Panc1 (cell line): ENCODE results near the gene RBMX2. TPM values are rescaled to one million over a fixed set of nuclear protein-coding genes. Genes with fewer than 3 reads are reported as not detected.

Experiments
- ATAC-seq: fragments of 200-7000 bp; cut with Tn5 transposase; 2 replicates; pipeline ENCODE4 v1.9.1; 2020; ENCODE audit warnings: mild to moderate bottlenecking, moderate library complexity
- BruUV-seq: library from RNA; stranded (reverse); fragments of 400-500 nt; replicated peaks from 2 replicates; lab custom pipeline; 2021; lab: Mats Ljungman, UMichigan
- CTCF ChIA-PET: fragments of 300-600 bp; sonication (Branson Sonifier 250); formaldehyde crosslinking; loops from one replicate; lab custom pipeline; 2022; ENCODE audit warnings: antibody characterized with exemption; lab: Charles Lee
- POLR2A ChIA-PET: fragments of 300-600 bp; sonication (Branson Sonifier 250); formaldehyde crosslinking; loops from one replicate; lab custom pipeline; 2022; ENCODE audit warnings: antibody characterized with exemption; lab: Charles Lee
- DNase-seq: peaks from one replicate; pipeline ENCODE4 v3.0.0-alpha.2; 2010; ENCODE audit warnings: low read depth, low spot score
- H3K27ac ChIP-seq: 2 replicates; pipeline ENCODE4 v1.5.1; 2011; ENCODE audit warnings: mild to moderate bottlenecking, low read length, inconsistent platforms
- H3K27me3 ChIP-seq: fragments of 200-500 bp; sonication (Bioruptor generic); 2 replicates; pipeline ENCODE4 v1.6.0; 2014; ENCODE audit warnings: low read length, inconsistent platforms; ENCODE audit not compliant: control insufficient read depth, insufficient read depth
- H3K36me3 ChIP-seq: fragments of 200-500 bp; sonication (Bioruptor generic); 2 replicates; pipeline ENCODE4 v1.5.1; 2014; ENCODE audit warnings: inconsistent platforms, mild to moderate bottlenecking, low read length, moderate library complexity; ENCODE audit not compliant: control insufficient read depth, insufficient read depth
- H3K4me1 ChIP-seq: 2 replicates; pipeline ENCODE4 v1.5.1; 2011; ENCODE audit warnings: inconsistent platforms, mild to moderate bottlenecking, low read length, moderate library complexity; ENCODE audit not compliant: control insufficient read depth, insufficient read depth
- H3K4me3 ChIP-seq, 2 experiments: 2 replicates each; pipeline ENCODE4 v1.5.1; 2011 to 2012; ENCODE audit warnings: low read depth in 2 of 2, low read length in 2 of 2, mild to moderate bottlenecking in 2 of 2, inconsistent platforms in 1 of 2, moderate library complexity in 1 of 2
- H3K9me3 ChIP-seq: fragments of 200-500 bp; sonication (Bioruptor generic); 2 replicates; pipeline ENCODE4 v1.5.1; 2014; ENCODE audit warnings: low read depth, mild to moderate bottlenecking, inconsistent platforms, low read length, moderate library complexity; ENCODE audit not compliant: control insufficient read depth, insufficient read depth
- CTCF ChIP-seq: fragments of 450-650 bp; IDR thresholded peaks from 2 replicates; pipeline ENCODE4 v1.5.1; 2017; ENCODE audit warnings: mild to moderate bottlenecking
- POLR2AphosphoS5 ChIP-seq: IDR thresholded peaks from 2 replicates; pipeline ENCODE4 v1.6.1; 2012; ENCODE audit warnings: mild to moderate bottlenecking, low read depth, low read length, moderate library complexity
- REST ChIP-seq, 2 experiments: IDR thresholded peaks; 2 replicates each; pipeline ENCODE4 v1.6.1; 2011 to 2012; ENCODE audit warnings: low read depth in 2 of 2, control low read depth in 1 of 2, low read length in 1 of 2, mild to moderate bottlenecking in 1 of 2, moderate library complexity in 1 of 2; ENCODE audit not compliant: insufficient read depth in 1 of 2
- SIN3A ChIP-seq: IDR thresholded peaks from 2 replicates; pipeline ENCODE4 v1.6.1; 2012; ENCODE audit warnings: low read depth, mild to moderate bottlenecking, low read length, moderate library complexity, borderline replicate concordance; ENCODE audit not compliant: insufficient read depth
- TCF7L2 ChIP-seq: IDR thresholded peaks from 2 replicates; pipeline ENCODE4 v1.6.1; 2011; ENCODE audit warnings: mild to moderate bottlenecking, low read depth, low read length, inconsistent platforms
- in situ Hi-C: cut with HindIII; loops from 2 replicates; pipeline ENCODE4 v1.10.0; 2016; ENCODE audit warnings: low sequenced_read_pairs, low pct_unique_long_range_greater_than_20kb
- intact Hi-C: fragments of 100-400 bp; cut with micrococcal nuclease; formaldehyde crosslinking; loops from one replicate; pipeline ENCODE4 v1.10.0; 2022; ENCODE audit not compliant: unreplicated experiment
- total RNA-seq: library from RNA; stranded (reverse); gene quantifications from one replicate; pipeline ENCODE4 v1.2.1, GENCODE V29; 2021; ENCODE audit not compliant: unreplicated experiment

RBMX2 gene
- total RNA-seq, 1 experiment from 2014 or later = 40.4 TPM

GRCh38 chrX:130446974-130447373 is 45.2 kb downstream of the RBMX2 start:
- Histone ChIP-seq H3K9me3 (no peaks in the 10 kb centered on the region), H3K4me3 (no peak overlapping the region), H3K27ac (no peak overlapping the region), H3K36me3 (no peaks in the 10 kb centered on the region), H3K4me1 (no peaks in the 10 kb centered on the region), H3K27me3 (no peaks in the 10 kb centered on the region; the same call in 1 of the 2 replicates)
- BruUV-seq = no TSS peak
- POLR2A ChIA-PET = no interaction called here
- DNase-seq (no peak), ATAC-seq (no peak)
- CTCF ChIA-PET = interaction anchor here (0.7 kb wide), 1 partner anchor 366 kb away, joined by 3 read pairs; no protein-coding TSS in a partner anchor
- TF ChIP-seq CTCF = no peak
- TF ChIP-seq REST (IDR thresholded peaks at IDR 0.05; ENCODE audit: insufficient read depth in 1 of 2, low read depth in 2 of 2, low read length in 1 of 2) = no peak
- no peak for TF ChIP-seq POLR2AphosphoS5
- TF ChIP-seq TCF7L2 = no peak
- no peak for TF ChIP-seq SIN3A
- in situ Hi-C loops = no loop called here
- intact Hi-C loops = no loop called here

Other genes starting within 250 kb of the RBMX2 start
- 96.6 TPM for gene AIFM1, start 236.1 kb upstream of the RBMX2 start, total RNA-seq
- 2.2 TPM for gene RAB33A, start 230.0 kb upstream of the RBMX2 start, total RNA-seq
- gene ZNF280C, start 133.1 kb upstream of the RBMX2 start, total RNA-seq = 12.9 TPM
- 25.0 TPM for gene SLC25A14, start 62.1 kb upstream of the RBMX2 start, total RNA-seq
- gene GPR119, start 16.3 kb upstream of the RBMX2 start, total RNA-seq = not detected